SIG-M5 treated with dmso at 0.1 percent for 504 hours (cell line): ENCODE data around the gene CEP85L.
A peak's percentile ranks its signal among the peaks of the same experiment; 100 is the strongest.

ENCODE experiments used
- DNase-seq: peaks from one replicate; lab custom pipeline; 2025; ENCODE audit not compliant: unreplicated experiment; lab: John Stamatoyannopoulos, UW

Gene CEP85L

DNA sequence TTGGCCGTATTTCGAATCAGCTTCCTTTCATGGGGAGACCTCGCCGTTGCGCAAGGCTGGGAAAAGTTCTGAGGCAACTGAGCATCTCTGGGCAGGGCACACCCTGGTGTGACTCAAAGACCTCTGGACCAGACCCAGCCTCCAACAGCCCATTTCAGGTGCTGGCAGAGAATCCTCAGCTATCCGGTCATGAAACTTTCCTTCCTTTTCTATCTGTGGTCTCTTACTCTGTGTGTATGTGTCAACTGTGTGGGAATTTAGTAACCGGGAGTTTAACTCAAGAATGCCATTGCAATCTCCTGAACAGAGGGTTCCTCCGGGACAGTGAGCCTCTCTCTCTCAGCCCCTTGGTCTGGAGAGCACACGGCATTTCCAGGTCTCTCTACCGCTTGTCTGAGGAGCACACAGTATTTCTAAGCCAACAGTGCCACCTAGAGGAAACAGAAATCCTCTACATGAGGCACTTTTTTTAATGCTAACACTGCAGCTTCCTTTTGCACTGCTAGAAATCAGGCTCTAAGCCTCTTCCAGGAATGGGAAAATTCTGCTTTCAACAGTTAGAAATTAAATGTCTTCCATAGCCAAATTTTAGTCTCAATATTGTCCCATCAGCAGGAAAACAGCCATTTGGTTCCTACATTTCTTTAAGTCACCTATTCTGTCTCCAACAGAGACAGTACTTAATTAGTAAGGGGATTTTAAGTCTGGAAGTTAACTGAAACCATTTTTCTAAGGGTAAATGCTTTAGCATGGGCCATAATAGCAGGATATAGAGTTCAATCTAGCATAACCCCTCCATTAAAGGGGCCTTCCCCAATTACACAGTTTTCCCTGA is 70.6 kb downstream of the CEP85L start:
- peak; percentile 36 for DNase-seq

- no peak for DNase-seq
Observed at GRCh38 chr6:118579786-118580185, 71.6 kb downstream of the CEP85L start.

DNA sequence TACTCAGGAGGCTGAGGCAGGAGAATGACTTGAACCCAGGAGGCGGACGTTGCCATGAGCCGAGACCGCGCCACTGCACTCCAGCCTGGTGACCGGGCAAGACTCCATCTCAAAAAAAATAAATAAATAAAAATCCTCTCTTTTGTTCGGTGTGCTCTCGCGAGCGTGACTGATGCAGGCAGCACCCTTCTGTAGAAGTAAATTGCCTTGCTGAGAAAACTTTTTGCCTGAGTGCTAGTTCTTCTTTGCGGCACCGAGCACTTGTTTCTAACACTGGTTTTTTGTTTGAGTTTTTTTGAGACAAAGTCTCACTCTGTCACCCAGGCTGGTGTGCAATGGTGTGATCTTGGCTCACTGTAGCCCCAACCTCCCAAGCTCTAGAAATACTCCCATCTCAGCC is 72.8 kb downstream of the CEP85L start:
- DNase-seq = no peak

DNA sequence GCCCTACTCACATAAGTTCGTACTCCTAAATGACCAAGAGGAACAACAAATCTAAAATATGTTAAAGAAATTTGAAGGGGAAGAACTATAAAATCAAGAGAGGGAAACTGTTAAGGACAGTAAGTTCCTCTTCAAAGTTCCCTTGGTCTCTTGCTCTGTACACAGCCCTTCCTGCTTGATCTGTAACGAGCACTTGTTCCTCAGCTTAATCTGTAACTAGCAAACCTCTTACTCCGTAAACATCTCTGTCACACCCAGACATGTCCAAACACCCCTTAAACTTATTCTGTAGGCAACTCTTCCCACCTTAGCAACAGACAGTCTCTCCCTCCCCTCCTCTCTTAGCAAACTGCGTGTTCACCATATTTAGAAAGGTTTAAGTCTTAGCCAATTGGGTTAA is 73.4 kb downstream of the CEP85L start:
- no peak for DNase-seq

DNA sequence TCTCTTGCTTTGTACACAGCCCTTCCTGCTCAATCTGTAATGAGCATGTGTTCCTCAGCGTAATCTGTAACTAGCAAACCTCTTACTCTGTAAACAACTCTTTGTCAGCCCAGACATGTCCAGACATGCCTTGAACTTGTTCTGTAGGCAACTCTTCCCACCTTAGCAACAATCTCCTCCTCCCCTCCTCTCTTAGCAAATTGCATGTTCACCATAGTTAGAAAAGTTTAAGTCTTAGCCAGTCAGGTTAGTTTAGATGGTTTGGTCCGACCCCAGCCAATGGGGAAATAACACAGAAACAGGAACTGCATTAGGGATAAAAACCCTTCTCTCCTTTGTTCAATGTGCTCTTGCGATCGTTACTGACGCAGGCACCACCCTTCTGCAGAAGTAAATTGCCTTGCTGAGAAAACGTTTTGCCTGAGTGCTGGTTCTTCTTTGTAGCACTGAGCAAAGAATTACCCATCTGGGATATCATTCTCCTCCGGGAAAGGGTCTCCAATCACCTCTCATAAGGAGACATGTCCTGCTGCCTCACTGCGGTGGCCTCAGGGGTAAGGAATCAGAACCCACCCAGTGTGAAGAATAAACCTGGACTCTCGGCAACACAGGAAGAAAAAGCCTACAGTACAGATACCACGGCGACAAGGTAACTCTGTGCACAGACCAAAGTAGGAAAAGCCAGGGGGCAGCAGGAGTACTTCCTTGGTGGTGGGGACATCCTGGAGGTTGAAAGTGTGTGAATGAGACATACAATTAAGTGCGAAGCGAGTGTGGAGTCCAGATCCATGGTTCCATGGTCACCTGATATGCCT is 77.1 kb downstream of the CEP85L start:
- no peak for DNase-seq

DNA sequence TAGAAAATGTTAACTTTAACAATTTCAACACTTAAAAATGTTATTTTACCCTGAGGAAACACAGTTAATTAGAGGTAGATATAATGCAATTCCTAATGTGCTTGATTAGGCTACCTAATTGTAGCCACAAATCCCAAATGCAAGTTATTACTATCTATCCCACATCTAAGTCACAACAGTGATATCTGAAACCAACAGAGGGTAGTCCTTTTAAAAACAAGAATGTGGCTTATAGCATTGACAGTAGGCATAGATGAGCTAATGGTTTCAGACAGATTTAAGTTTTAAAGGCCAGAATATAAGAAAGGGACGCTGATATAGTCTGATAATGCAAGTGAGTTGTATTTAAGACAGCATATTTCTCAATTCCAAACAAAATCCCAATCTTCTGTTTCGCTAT is 80.3 kb downstream of the CEP85L start:
- no peak for DNase-seq

DNA sequence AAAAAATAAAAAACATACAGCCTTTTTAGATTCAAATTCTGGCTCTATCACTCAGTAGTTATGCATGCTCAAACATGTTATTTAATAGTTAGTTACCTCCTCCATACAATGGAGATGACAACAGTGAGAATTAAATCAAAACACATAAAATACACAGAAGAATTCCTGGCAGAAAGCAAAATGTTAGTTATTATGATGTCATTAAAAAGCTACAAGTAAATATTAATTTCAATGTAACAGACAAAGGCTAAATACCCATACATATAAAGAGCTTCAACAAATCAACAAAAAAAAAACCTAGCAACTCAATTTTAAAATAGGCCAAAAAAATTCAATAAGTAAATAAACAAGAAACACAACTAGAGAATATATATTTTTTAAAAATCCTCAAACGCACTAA is 81.9 kb downstream of the CEP85L start:
- DNase-seq = no peak

GRCh38 chr6:118567974-118568373 is 83.4 kb downstream of the CEP85L start:
- no peak for DNase-seq

DNA sequence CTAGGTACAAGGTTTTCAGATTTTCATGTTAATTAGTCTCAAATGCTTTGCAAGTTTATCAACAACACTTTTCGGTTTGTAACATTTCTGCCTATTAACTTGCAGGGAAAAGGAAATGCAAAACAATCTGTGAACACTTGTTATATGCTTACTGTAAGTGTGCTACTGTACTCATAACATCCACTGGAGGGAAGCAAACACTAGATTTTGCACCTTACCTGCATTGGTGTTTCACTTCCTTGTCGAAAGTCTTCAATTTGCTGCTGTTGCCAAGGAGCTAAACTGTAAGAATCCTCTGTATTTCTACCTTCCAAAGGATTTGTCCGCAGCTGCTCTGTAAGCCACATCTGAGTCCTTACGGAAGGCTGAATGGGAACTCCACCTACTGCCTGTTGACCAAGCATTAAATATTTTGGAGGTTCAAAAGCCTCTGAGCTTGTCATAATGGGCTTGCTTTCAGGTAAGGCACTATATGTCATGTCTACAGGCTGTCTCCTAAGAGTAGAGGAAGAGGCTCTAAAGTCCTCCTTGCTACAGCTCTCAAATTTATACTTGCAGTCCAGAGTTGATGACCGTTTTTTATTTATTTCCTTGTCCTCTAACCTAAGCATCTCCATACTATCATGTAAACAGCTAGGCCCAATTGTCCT is 86.0 kb downstream of the CEP85L start:
- DNase-seq = peak; percentile 46

GRCh38 chr6:118562959-118563358 is 88.4 kb downstream of the CEP85L start:
- no peak for DNase-seq

GRCh38 chr6:118562248-118562647 is 89.1 kb downstream of the CEP85L start:
- DNase-seq = no peak

DNA sequence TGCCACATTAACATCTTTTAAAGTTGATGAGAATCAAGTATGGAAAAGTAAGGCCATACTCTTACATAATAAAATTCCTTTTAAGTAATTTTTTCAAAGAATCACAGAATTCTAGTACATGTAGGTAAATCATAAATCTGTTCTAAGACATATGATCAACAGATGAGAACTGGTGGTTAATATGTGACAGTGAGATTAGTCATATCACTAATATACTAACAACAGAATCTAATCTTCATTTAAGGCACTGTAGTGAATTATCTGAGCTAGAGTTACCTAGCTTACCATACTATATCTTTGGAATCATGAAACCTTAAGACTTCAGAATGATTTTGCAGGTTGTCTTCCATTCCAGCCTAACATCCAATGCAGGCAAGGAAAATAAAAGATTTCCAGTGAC is 91.7 kb downstream of the CEP85L start:
- DNase-seq = no peak

GRCh38 chr6:118558464-118559217 is 92.8 kb downstream of the CEP85L start:
- DNase-seq = no peak

- no peak for DNase-seq
Observed at GRCh38 chr6:118554698-118555097, 96.7 kb downstream of the CEP85L start.

DNA sequence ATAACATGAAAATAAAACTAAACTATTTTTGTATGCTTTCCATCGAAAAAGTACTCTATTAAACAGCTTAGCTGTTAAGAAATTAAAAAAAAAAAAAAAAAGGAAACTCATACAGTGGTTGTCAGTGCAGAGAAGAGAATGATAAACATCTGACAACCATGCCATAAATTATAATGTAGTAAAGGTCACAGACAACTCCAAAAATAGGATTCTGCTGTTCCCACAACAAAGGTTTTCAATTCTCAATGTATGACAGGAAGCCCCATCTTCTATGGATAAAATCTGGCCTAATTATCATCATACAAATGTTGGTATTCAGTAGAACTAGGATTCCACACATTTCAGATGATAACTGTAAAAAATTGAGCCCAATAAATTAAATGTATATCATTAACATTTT is 98.3 kb downstream of the CEP85L start:
- no peak for DNase-seq

DNA sequence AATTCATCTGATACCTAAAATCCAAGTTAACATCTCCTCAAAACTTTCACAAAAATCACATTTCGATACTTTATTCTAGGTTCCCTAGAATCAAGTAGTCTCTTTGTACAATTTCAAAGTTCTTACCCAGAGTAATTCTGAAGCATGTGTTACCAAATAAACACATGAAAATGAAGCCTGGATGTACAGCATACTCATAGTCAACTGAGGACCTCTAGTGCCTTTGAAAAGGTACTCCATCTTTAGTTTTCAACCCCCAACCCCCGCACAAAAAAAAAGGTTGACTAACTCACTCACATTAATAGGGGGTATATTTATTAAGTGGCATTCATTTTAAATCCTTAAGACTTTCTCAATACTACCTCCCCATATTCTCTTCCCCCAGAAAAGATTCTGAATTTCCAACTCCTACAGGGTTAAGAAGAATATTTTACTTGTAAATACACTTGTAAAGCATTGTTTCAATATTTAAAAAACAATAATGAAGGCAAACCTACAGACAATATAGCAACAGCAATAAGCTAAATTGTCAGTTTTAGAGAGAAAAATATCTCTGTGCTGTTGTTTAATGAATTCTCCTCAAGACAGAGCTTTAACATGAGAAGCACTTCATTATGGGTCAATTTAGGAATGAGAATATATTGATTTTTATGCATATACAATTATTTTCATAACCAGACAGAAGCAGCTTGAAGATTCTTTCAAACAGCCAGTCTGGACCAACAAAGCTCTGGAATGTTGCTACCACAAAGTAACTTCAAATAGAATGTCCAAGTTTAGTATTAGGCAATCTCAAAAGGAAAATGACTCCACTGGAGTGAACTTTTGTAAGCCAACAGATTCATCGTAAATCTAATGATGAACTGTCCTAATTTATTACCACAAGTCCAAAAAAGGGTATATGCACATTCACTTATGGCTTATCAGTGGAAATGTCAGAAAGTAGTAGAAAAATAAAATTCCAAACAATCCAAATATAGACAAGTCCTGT is 100.0 kb downstream of the CEP85L start:
- peak; percentile 50 for DNase-seq

GRCh38 chr6:118548613-118549012 is 102.8 kb downstream of the CEP85L start:
- no peak for DNase-seq

DNA sequence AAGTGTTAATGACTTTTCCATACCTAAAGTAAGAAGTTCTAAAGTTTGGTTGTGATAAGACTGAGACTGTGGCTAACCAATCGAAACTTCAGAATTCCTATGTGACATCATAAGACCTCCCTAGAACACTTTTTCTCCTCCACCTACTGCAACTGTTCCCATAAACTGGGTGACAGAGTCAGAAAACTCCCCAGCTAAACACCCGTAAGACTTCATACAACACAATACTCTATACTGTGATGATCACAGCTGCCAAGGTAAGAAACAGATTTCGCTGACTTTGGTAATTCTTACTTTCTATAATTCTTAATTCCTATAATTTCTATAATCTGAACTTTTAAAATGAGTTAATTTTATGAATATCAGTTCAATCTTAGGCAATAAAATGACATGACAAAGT is 103.3 kb downstream of the CEP85L start, which contains the start of gene PLN:
TSS of gene PLN (plus strand) at position 161 of the 400 bp plus-strand sequence. CDS start 10,626 bp downstream, outside the sequence.
- DNase-seq = no peak

GRCh38 chr6:118546880-118547218 is 104.5 kb downstream of the CEP85L start:
- DNase-seq = no peak
